NOMO-1 treated with dmso at 0.1 percent for 144 hours (cell line): ENCODE measurements around the gene ZFAND5.

ENCODE experiments used
- DNase-seq: peaks from one replicate; lab custom pipeline; 2025; ENCODE audit not compliant: unreplicated experiment; lab: John Stamatoyannopoulos, UW

ZFAND5 gene, protein sequence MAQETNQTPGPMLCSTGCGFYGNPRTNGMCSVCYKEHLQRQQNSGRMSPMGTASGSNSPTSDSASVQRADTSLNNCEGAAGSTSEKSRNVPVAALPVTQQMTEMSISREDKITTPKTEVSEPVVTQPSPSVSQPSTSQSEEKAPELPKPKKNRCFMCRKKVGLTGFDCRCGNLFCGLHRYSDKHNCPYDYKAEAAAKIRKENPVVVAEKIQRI

DNA sequence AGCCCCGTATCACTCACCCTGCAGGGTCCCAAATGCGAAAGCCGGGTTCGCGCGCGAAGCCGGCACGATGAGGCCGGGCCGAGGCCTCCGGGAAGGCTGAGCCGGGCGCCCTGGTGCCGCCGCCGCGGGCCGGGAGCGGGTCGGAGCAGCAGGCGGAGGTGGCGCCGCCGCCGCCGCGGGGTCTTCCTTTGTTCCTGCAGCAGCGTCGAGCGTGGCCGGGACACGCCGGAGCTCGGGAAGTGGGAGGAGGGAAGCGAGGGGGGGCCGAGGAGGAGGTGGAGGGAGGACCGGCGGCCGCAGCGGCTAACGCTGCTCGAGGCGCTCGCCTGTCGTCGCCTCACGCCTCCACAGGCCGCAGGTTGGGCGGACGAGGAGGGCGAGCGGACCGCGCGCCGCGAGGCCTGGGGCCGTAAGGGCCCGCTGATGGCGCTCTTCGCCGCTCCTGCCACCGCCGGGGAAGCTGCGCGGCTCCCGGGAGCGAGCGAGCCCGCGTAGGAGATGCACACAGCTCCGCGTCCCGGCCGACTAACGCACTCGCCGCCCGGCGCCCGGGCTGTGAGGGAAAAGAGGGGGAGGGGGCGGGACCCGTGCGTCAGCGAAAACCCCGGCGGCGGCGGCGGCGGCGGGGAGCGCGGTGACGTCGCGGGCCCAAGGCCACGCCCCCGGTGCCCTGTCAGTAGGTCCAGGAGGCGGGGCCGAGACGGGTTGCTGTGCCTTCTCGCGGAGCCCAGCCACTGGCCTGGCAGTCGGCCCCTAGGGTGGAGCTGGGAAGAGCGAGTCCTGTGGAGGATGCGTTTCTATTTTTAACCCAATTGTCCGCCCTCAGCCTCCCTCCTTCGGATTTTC lies at the start of gene ZFAND5:
Gene ZFAND5, minus strand, starts transcription at position 530 of the 846 bp plus-strand sequence. CDS start 4,430 bp downstream, outside the sequence.
- DNase-seq: peak; percentile 76

DNA sequence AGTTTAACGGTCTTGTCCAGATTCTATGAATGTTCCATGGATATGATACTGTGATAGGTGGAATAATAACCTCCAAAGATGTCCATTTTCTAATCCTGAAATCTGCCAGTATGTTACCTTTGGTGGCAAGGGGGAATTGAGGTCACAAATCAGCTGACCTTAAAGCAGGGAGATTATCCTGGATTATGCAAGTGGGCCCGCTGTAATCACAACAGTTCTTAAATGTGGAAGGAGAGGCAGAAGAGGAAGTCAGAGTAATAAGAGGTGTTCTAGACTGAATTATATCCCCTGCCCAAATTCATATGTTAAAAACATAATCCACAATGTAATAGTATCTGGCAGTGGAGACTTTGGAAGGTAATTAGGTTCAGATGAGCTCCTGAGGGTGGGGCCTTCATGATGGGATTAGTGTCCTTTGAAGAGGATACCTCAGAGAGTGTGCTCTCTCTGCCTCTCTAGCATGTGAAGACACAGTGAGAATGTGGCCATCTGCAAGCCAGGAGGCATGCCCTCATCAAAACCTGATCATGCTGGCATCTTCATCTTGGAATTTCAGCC lies 47.6 kb upstream of the ZFAND5 start:
- DNase-seq: no peak

DNA sequence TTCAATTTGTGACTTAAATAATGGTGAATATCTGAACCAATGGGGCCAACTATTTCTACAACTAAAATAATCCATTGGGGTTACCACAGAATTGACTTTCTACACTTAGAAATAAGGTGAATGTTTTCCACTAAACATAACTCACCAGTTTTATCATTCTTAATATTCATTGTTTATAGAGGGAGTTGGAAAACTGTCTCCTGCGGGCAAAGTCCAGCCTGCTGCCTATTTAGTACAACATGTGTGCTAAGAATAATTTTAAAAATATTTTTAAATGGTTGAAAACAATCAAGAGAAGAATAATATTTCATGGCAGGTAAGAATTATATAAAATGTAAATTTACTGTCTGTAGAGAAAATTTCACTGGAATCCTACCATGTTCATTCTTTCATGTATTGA lies 45.2 kb upstream of the ZFAND5 start:
- no peak for DNase-seq

DNA sequence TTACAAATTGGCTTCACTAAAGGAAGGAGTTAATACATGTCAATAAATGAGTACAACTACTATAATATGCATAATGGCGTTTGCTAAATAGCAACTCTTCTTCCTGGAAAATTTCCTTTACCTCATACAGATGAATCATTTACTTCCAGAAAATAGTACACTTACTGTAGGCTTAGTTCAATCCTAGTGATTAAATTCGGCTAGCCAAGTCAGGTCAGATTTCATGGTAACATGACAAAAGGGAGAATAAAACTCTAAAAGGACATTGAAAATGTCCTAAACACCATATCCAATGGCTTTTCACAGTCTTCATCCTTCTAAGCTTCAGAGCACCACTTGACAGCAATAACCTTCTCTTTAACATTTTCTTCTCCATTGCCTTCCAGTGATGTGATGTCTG lies 42.1 kb upstream of the ZFAND5 start:
- DNase-seq: no peak

DNA sequence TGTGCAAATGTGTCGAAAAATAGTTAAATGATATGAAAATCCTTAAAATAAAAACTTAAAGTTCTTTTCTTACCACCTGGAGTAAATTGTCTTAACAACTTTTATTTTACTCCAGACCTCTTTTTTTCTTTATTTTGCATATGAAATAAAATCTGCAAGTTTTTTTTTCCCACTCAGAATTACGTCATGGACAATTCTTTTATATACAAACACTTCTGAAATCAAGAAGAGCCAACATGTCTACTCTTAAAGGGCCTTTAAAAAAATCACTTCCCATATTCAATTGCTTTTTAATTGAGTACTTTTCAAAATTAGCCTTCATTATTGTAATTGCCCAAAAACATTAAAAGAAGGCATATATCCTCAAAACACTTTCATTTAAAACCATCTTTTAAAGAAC lies 37.7 kb upstream of the ZFAND5 start:
- no peak for DNase-seq

DNA sequence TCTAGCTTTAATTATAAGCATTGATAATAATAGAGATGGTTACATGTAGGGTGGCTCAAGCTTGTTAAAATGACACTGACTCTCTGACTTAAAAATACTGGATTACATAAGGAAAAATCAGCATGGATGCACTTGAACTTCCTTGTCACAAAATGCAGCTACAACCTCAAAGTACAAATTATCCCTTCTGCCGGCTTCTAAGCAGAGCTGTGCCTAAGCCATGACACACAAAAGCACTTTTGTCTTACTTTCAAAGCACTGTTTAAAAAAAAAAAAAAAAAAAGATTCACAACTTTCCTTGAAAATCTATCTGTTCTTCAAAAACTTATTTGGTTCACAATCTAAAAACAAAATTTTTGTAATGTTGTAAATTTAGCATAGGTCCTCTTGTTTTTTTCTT lies 36.4 kb upstream of the ZFAND5 start:
- DNase-seq: no peak

DNA sequence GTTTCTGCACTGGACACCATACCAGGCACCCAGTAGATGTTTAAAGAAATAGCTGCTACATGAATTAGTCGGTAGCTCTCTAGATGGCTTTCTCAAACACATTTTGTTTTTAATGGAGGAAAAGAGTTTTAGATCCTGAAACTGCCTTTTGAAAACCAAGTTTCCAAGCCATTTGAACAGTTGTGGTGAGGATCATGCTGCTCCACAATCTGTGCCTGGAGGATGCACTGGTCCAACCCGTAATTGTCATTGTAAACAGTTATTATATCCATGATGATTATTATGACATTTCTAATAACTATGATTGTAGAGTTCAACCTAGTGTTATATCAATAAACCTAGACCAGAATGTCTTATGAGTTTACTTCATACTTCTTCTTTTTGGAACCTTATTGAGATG lies 35.9 kb upstream of the ZFAND5 start:
- no peak for DNase-seq

DNA sequence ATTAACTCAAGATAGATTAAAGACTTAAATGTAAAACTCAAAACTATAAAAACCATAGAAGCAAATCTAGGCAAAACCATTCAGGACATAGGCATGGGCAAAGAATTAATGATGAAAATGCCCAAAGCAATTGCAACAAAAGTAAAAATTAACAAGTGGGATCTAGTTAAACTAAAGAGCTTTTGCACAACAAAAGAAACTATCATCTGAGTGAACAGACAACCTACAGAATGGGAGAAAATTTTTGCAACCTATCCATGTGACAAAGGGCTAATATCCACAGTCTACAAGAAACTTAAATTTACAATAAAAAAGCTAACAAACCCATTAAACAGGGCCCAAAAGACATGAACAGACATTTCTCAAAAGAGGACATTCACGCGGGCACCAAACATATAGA lies 34.4 kb upstream of the ZFAND5 start:
- no peak for DNase-seq

DNA sequence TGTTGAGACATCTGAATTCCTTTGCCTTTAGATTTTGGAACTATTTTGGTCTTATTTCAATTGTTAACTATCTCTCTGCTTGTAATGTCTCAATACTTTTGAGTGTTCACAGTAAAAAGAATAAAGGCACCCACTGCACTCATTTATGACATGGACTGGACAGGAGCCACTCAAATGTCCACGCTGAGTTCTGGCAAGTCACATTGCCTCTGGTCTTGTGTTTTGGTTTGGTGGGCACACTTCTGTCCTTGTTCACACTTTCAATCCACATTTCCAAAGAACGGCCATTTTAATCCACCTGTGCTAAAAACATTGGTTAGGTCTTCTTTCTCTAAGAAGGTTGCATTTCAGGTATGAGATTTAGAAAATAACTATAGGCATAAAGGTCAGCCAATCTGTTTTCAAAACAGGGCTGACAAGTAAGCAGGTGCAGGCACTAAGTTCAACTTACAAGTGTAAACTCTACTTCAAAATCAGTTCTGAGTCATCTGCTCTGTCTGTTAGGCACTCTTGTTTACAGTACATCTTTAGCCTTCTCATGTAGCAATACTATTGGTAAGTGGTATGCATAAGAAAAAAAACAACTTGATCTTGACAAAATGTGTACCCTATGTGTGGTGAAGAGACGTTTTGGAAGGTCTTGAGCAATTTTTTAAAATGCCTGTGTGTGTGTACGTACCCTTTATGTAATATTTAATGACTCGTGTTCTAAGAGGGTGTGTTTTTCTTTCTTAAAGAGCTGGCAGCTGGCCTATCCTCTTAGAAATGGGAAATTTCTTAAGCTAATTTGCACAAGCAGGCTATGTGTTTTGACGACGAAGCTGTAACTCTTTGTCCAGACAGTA lies 31.5 kb upstream of the ZFAND5 start:
- peak; percentile 19 for DNase-seq

DNA sequence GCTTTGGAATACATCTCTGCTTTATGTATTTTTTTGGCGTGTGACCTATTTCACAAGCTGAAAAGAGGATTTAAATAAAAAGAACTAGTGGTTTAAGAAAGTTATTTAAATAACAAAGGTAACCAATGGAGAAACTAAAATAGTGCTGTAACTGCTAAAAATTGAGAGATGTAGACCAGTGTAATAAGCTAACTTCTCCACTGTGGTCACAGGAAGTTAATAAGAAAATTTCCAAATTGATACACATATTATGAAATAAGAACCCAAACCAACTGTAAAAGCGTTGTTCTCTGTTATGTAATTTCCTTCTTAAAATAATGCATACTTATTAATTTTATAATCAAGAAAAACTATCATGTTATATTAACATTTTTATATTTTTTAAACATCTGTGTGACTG lies 29.1 kb upstream of the ZFAND5 start:
- peak; percentile 26 for DNase-seq

DNA sequence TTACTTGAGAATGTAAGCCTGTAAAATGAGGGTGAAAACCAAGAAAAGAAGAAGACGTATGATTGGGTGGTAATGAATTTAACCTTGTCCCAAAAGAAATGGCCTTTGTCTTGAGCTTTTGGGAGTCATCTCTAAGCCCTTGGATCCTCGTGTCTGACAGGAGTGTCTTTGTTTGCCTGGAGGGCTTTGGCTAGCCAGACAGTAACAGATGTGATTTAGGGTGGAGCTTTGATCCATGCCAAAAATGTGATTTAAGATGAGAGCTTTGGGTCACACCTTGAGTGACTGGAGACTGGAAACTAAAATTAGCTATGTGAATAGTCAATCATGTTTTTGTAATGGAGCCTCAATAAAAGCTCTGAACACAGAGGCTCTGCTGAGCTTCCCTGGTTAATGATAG lies 25.9 kb upstream of the ZFAND5 start:
- DNase-seq: no peak

DNA sequence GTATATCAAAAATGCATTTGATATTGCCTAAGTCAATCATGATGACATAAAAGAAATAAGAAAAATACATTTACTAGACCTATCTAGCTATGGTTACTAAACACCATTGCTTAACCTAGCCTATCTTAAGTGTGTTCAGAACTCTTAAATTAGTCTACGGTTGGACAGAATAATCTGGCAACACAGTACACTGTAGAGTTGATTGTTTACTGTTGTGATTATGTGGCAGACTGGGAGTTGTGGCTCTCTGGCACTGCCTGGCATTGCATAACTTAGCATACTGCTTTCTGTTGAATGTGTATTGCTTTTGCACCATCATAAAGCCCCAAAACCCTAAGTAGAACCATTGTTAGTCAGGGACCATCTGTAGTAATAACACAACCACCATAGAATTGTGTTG lies 21.2 kb upstream of the ZFAND5 start:
- no peak for DNase-seq

DNA sequence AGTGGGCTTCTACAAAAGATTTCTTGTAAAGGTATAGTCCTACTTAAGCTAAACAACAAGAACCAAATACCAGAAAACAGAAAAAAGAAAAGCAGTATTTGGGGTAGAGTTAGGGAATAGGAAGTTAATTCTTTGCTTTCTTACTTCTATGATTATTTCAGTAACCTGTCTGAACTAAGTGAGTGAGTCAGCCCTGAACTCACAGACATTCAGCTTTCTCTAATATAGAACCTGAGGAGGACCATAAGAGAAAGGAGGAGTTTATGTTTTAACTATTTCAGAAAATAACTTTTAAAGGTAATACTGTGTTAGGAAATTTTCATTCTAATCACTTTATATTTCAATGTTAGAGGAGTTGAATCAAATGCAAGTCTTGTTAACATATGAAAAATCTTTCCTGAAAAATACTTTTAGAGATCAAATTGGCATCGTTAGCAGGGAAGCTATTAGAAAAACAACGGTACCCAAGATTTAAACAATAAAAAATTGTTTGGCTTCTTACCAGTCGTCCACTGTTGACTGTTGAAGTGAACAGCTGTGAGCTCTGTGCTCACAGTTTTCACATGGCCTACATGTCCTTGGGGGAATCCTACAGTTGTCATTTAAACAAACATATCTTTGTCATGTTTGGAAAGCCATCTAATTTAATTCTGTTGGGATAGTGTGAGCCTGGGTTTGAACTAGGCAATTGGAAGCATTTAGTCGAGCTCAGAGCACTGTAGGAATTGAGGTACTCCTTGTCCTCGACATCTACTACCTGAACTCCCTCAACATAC lies 19.9 kb upstream of the ZFAND5 start:
- no peak for DNase-seq

DNA sequence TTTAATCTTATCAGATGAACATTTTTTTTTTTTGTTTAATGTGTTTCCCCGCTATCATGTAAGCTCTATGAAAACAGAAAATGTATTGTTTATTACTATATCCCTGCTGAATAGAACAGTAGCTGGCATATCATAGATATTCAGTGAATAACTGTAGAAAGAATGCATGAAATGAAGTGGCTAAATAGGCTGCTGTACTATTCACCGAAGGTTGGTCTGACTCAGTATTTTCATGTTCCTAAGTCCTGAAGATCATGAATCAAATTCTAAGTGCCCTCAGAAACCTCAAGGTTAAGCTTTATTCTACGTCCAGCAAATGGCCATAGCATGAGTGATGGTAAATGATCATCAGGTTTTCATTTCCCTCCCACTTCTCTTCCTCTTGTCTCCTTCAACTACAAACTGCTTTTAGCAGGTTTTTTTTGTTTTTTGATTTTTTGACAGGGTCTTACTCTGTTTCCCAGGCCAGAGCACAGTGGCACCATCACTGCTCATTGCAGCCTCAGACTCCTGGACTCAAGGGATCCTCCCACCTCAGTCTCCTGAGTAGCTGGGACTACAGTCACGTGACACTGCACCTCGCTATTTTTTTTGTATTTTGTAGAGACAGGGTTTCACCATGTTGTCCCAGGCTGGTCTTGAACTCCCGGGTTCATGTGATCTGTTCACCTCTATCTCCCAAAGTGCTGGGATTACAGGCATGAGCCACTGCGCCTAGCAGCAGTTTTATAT lies 19.1 kb upstream of the ZFAND5 start:
- DNase-seq: no peak

DNA sequence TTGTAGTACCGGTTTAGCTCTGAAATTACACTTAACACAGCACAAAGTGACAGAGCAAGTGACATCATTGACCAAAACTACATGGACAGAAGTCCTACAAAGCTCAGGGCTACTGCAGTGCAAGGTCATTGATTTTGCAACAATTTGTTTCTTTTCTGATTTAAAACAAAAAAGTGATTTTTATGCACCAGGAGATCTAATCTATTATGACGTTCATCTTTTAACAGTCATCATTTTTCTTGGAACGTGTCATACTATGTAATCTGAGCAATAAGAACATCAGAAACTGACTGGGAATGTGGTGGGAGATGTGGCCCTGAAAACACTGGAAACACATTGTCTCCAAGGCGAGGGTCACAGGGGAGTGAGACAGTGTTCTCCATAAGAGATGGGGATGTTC lies 17.4 kb upstream of the ZFAND5 start:
- no peak for DNase-seq

DNA sequence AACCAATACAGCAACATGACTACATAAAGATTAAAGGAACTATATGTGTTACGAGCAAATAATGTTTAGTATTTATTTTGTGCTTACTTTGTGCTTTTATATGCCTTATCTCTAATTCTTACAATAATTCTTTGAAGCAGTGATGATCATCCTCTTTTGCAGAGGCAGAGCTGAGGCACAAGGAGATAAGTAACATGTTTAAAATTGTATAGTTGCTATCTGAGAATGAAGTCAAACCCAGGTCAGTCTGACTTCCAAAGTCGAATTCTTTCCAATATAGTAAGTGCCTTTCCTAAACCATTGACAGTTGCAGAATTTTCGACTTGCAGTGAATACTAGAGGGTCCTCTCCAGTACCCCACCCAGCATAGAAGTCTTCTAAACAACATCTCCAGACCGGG lies 12.0 kb upstream of the ZFAND5 start:
- no peak for DNase-seq

DNA sequence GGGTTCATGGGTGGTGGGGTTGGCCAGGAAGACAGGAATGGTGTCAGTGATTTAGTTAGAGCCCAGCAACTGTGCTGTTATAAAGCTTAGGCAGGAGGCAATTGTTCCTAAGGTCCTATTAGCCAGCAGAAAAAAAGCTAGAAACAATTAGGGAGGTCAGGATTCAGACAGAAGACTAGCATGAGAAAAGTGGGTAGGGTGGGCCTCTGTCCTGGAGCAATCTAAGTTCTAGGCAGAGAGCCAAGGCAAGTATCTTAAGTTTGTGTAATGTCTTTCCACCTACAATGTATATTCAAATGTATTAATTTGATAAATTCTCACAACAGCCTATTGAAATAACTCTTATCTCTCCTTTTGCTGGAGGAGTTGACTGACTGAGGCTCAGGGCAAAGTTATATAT lies 6.1 kb upstream of the ZFAND5 start:
- DNase-seq: no peak

DNA sequence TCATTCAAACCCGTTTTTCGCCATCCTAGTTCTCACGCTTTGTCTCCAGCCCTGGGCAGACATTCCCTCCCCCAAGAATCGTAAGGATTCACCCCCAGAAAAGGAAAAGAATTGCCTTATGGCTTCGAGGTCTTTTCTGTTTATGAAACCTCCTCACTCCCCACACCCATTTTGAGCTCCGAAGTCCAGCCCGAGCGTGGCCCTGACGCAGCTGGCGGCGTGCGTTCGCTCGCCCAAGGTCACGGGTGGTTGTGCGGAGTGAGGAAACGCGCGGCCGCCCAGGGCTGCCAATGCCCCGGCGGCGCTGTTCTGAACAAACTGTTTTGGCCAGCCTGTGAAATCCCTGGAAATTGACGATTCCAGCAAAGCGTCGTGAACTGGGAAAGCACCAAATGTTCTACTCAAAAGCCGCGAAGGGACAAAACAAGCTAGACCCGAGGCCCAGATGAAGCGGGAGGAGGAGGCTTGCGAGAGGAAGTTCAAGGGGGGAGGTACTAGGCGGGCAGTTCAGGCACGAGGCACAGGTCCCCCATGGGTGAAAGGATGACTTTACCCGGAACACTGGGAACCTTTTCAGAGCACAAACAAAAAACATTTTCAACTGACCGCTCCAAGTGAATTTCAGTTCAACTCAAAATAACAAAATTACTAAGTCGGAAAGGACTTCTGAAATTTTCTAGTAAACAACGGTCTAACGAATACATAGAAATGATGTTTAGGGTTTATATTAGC lies 683 bp upstream of the ZFAND5 start:
- DNase-seq: peak; percentile 32

DNA sequence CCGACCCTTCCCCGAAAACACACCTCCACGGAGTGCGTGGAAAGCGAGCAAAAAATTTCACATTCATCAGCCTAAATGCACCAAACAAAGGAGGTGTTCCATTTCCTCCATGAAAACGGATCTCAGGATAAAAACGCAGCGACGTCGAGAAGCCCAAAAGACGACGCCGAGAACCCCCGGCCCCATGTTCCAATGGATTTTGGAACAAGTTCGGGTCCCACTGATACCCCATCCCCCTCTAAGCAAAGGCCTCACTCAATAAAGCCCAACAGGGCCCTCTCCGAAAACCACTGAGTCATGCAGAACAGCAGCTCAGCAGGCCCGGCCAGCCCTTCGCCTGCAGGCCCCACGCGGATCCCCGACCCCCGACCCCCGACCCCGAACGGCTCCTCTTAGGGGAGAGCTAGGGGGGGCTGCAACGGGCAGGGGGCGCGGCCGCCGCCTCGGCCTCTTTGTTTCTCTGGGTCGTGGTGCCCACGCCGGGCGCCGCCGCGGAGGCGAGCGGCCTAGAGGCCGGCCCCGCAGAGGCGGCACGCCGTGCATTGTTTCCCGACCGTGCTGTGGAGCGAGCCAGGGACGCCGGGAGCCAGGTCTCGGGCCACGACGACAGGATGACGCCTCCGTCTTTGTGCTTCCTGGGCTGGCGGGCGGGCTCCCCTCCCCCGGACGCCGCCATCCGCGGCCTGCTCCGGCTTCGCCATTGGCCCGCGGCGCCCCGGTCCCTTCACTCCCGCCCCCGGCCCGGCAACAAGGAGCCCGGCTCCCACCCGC lies 915 bp downstream of the ZFAND5 start:
- DNase-seq: peak; percentile 7
